ENCODE results near the gene ZDHHC14. TPM values are rescaled to one million over a fixed set of nuclear protein-coding genes. Genes with fewer than 3 reads are reported as not detected.
"Not testable (repeated sequence)": the region's sequence is repeated elsewhere in the genome, so short reads cannot be mapped to it uniquely, and the experiment has no call there.

ZDHHC14 gene
- total RNA-seq, 1 experiment from 2014 or later, result 4.9 TPM

- no peaks in the 10 kb centered on the region for H3K36me3 ChIP-seq (ENCODE audit: low read depth, low read length)
- H2AFZ ChIP-seq (ENCODE audit: low read length), result no peak overlapping the region
- no peaks in the 10 kb centered on the region for H3K9me2 ChIP-seq (replicated peaks; ENCODE audit: low read length)
- ChIA-PET CTCF (no interaction called here), POLR2A (ENCODE audit: unreplicated experiment) (no interaction called here)
- H3K27ac ChIP-seq (ENCODE audit: low read length), result no peak overlapping the region
- H3K4me1 ChIP-seq (ENCODE audit: insufficient read depth, low read length), result no peaks in the 10 kb centered on the region
- H3F3A ChIP-seq (ENCODE audit: low read length, unreplicated experiment), result no peaks in the 10 kb centered on the region
- no peaks in the 10 kb centered on the region for H3K9me3 ChIP-seq (ENCODE audit: low read length)
- no peaks in the 10 kb centered on the region for H3K79me2 ChIP-seq (ENCODE audit: low read length)
- BruUV-seq (replicated peaks), result no TSS peak
- no peak overlapping the region for H3K4me2 ChIP-seq (ENCODE audit: low read length)
- no peaks in the 10 kb centered on the region for H3K27me3 ChIP-seq (ENCODE audit: low read length)
- ATAC-seq (no peak), DNase-seq (no peak)
- H3K4me3 ChIP-seq (ENCODE audit: low read length), result no peak overlapping the region
- no peak for TF ChIP-seq CTCF (conservative IDR thresholded peaks at IDR 0.05; ENCODE audit: low read depth, low read length)
- TF ChIP-seq EZH2 (IDR thresholded peaks at IDR 0.05; ENCODE audit: low read length, unreplicated experiment), result no peak
- no peak for TF ChIP-seq EZH2phosphoT487 (IDR thresholded peaks at IDR 0.05; ENCODE audit: borderline replicate concordance, low read length)
- H4K20me1 ChIP-seq (ENCODE audit: low read length), result no peaks in the 10 kb centered on the region
- no peak overlapping the region for H3K9ac ChIP-seq (ENCODE audit: low read length)
- intact Hi-C loops (cut with micrococcal nuclease), result no loop called here
Measured at GRCh38 chr6:157558049-157558448, 177.1 kb downstream of the ZDHHC14 start.

- H3K27me3 ChIP-seq (ENCODE audit: low read length), result no peaks in the 10 kb centered on the region
- no peaks in the 10 kb centered on the region for H3F3A ChIP-seq (ENCODE audit: low read length, unreplicated experiment)
- no peak overlapping the region for H3K9ac ChIP-seq (ENCODE audit: low read length)
- CTCF ChIA-PET, result no interaction called here
- ATAC-seq, result no peak
- H3K9me2 ChIP-seq (replicated peaks; ENCODE audit: low read length), result no peaks in the 10 kb centered on the region
- no peak overlapping the region for H2AFZ ChIP-seq (ENCODE audit: low read length)
- H3K27ac ChIP-seq (ENCODE audit: low read length), result no peak overlapping the region
- no peaks in the 10 kb centered on the region for H3K9me3 ChIP-seq (ENCODE audit: low read length)
- H3K4me1 ChIP-seq (ENCODE audit: insufficient read depth, low read length), result no peaks in the 10 kb centered on the region
- no peaks in the 10 kb centered on the region for H3K79me2 ChIP-seq (ENCODE audit: low read length)
- DNase-seq, result no peak
- no TSS peak for BruUV-seq (replicated peaks)
- no peaks in the 10 kb centered on the region for H4K20me1 ChIP-seq (ENCODE audit: low read length)
- POLR2A ChIA-PET (ENCODE audit: unreplicated experiment), result no interaction called here
- no peak for TF ChIP-seq EZH2 (IDR thresholded peaks at IDR 0.05; ENCODE audit: low read length, unreplicated experiment)
- no peak for TF ChIP-seq CTCF (conservative IDR thresholded peaks at IDR 0.05; ENCODE audit: low read depth, low read length)
- TF ChIP-seq EZH2phosphoT487 (IDR thresholded peaks at IDR 0.05; ENCODE audit: borderline replicate concordance, low read length), result no peak
- H3K4me2 ChIP-seq (ENCODE audit: low read length), result no peak overlapping the region
- no peak overlapping the region for H3K4me3 ChIP-seq (ENCODE audit: low read length)
- intact Hi-C loops (cut with micrococcal nuclease), result no loop called here
- H3K36me3 ChIP-seq (ENCODE audit: low read depth, low read length), result no peaks in the 10 kb centered on the region
Measured at GRCh38 chr6:157558487-157559200, 177.7 kb downstream of the ZDHHC14 start.

GRCh38 chr6:157559201-157559756 lies 178.3 kb downstream of the ZDHHC14 start:
- Histone ChIP-seq H3K27ac (ENCODE audit: low read length) (no peak overlapping the region), H3K9ac (ENCODE audit: low read length) (no peak overlapping the region), H3K9me2 (replicated peaks; ENCODE audit: low read length) (no peaks in the 10 kb centered on the region), H3K9me3 (ENCODE audit: low read length) (no peaks in the 10 kb centered on the region), H3F3A (ENCODE audit: low read length, unreplicated experiment) (no peaks in the 10 kb centered on the region), H3K79me2 (ENCODE audit: low read length) (no peaks in the 10 kb centered on the region), H2AFZ (ENCODE audit: low read length) (no peak overlapping the region), H4K20me1 (ENCODE audit: low read length) (no peaks in the 10 kb centered on the region), H3K4me2 (ENCODE audit: low read length) (no peak overlapping the region), H3K36me3 (ENCODE audit: low read depth, low read length) (no peaks in the 10 kb centered on the region), H3K27me3 (ENCODE audit: low read length) (no peaks in the 10 kb centered on the region), H3K4me1 (ENCODE audit: insufficient read depth, low read length) (no peaks in the 10 kb centered on the region), H3K4me3 (ENCODE audit: low read length) (no peak overlapping the region)
- intact Hi-C loops (cut with micrococcal nuclease), result no loop called here
- no peak for DNase-seq
- BruUV-seq (replicated peaks), result no TSS peak
- ChIA-PET POLR2A (ENCODE audit: unreplicated experiment) (interaction anchor here (0.6 kb wide), 1 partner anchor 131 kb away, joined by 3 read pairs; no protein-coding TSS in a partner anchor), CTCF (no interaction called here)
- no peak for TF ChIP-seq CTCF (conservative IDR thresholded peaks at IDR 0.05; ENCODE audit: low read depth, low read length)
- TF ChIP-seq EZH2phosphoT487 (IDR thresholded peaks at IDR 0.05; ENCODE audit: borderline replicate concordance, low read length), result no peak
- no peak for TF ChIP-seq EZH2 (IDR thresholded peaks at IDR 0.05; ENCODE audit: low read length, unreplicated experiment)
- ATAC-seq, result no peak

GRCh38 chr6:157560063-157560462 lies 179.1 kb downstream of the ZDHHC14 start:
- H3K4me1 ChIP-seq (ENCODE audit: insufficient read depth, low read length); H3F3A ChIP-seq (ENCODE audit: low read length, unreplicated experiment); CTCF ChIA-PET; H2AFZ ChIP-seq (ENCODE audit: low read length); H3K4me3 ChIP-seq (ENCODE audit: low read length); H3K79me2 ChIP-seq (ENCODE audit: low read length); intact Hi-C loops (cut with micrococcal nuclease); BruUV-seq (replicated peaks); ATAC-seq; H3K36me3 ChIP-seq (ENCODE audit: low read depth, low read length); H3K27me3 ChIP-seq (ENCODE audit: low read length); H3K9me2 ChIP-seq (replicated peaks; ENCODE audit: low read length); H3K27ac ChIP-seq (ENCODE audit: low read length); H4K20me1 ChIP-seq (ENCODE audit: low read length); H3K4me2 ChIP-seq (ENCODE audit: low read length); DNase-seq; H3K9me3 ChIP-seq (ENCODE audit: low read length); H3K9ac ChIP-seq (ENCODE audit: low read length): not testable (repeated sequence)
- POLR2A ChIA-PET (ENCODE audit: unreplicated experiment), result interaction anchor here (0.6 kb wide), 1 partner anchor 132 kb away, joined by 3 read pairs; no protein-coding TSS in a partner anchor

All from PC-3 (cell line).